Measurements from ENCODE around the gene HSPB8.

HSPB8 gene, protein sequence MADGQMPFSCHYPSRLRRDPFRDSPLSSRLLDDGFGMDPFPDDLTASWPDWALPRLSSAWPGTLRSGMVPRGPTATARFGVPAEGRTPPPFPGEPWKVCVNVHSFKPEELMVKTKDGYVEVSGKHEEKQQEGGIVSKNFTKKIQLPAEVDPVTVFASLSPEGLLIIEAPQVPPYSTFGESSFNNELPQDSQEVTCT

GRCh38 chr12:119178544-119179334 lies at the start of gene HSPB8:
HSPB8 (plus strand) TSS chr12:119178931; CDS start chr12:119179313, 382 bp downstream.
- no peak for DNase-seq (ENCODE audit: low read depth in 3 of 3, low spot score in 1 of 3)

GRCh38 chr12:119129827-119130434 lies 48.8 kb upstream of the HSPB8 start:
- DNase-seq (ENCODE audit: low read depth in 3 of 3, low spot score in 1 of 3) = no peak

- no peak for DNase-seq (ENCODE audit: low read depth in 3 of 3, low spot score in 1 of 3)
Measured at GRCh38 chr12:119130523-119130922, 48.2 kb upstream of the HSPB8 start.

DNA sequence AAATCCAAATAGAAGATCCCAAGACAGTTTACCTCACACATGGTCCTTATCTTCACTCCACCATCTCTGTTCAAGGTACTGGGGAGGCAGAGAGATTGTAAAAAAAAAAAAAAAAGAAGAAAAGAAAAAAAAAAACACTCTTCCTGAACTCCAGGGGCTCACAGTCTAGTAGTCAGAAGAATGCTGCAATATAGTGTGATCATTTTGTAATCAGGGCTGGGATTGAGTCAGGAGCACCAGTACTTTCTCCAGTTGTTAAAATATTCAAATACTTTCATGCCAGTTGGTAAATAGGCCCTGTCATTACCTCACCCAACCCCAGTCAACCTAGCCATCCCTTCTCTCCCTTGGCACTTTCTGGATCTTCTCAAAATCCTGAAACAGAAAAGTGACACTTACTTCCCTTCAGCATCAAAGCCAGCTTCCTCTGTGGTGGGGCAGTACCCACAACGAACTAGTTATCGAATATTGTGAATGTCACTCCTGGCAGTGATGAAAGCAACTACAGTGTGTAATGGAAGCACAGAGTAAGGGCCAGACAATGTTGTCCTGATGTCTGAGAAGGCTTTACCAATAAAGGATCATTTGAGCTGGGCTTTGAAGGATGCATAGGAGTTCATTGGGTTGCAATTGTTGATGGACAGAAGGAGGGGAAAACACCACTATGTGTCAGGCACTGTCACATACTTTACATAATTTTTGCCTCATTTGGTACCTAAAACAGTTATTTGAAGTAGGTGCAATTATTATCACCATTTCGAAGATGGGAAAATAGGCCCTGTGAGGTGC lies 44.3 kb upstream of the HSPB8 start:
- DNase-seq (ENCODE audit: low read depth in 3 of 3, low spot score in 1 of 3) = no peak

DNA sequence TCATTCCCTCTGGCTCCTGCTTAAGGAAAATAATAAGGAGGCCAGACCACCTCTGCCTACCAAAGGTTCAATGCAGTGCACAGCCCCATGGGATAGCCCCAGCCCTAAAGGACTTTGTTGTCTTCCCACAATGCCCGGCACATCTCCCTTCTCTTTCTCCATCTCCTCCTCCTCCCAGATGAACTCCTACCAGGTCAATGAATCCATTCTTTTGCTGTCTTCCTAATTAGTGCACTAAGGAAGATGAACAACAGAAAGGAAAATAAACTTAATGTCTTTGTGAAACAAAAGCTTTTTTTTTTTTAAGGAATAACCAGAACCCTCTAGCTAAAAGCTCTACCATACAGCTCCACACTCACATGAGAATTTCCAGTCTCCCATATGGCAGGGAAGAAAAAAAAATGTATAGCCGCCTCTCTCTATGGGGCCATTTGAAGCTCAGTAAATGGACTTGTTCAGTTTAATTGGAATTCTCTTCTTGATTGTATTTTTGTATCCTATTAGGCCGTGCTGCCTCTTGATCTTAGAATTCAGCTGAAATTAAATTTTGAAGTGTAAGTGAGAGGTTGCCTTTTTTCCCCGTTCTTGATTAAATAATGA lies 41.8 kb upstream of the HSPB8 start:
- no peak for DNase-seq (ENCODE audit: low read depth in 3 of 3, low spot score in 1 of 3)

- no peak for DNase-seq (ENCODE audit: low read depth in 3 of 3, low spot score in 1 of 3)
Measured at GRCh38 chr12:119139448-119139847, 39.3 kb upstream of the HSPB8 start.

- no peak for DNase-seq (ENCODE audit: low read depth in 3 of 3, low spot score in 1 of 3)
Measured at GRCh38 chr12:119145367-119145766, 33.4 kb upstream of the HSPB8 start.

GRCh38 chr12:119147847-119148448 lies 30.8 kb upstream of the HSPB8 start:
- DNase-seq (ENCODE audit: low read depth in 3 of 3, low spot score in 1 of 3) = no peak

- no peak for DNase-seq (ENCODE audit: low read depth in 3 of 3, low spot score in 1 of 3)
Measured at GRCh38 chr12:119149270-119149669, 29.5 kb upstream of the HSPB8 start.

GRCh38 chr12:119151445-119152026 lies 27.2 kb upstream of the HSPB8 start:
- no peak for DNase-seq (ENCODE audit: low read depth in 3 of 3, low spot score in 1 of 3)

- DNase-seq (ENCODE audit: low read depth in 3 of 3, low spot score in 1 of 3) = no peak
Measured at GRCh38 chr12:119153477-119154434, 25.0 kb upstream of the HSPB8 start.

DNA sequence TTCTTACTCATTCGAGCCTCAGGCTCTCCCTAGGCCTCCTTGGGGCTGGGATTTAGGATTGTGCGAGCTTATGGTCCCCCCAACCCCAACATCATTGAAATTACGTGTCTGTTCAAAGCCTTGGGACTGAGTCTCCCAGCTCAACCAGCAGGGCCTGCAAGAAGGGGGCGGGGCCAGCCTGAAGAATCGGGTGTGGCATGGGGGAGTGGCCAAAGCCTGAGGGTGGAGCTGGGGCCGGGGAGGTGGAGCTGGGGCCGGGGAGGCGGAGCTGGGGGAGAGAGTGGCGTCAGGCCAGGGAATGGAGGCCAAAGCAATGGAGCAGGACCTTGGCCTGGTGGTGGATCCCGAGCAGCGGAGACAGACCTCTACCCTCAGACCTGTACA lies 24.3 kb upstream of the HSPB8 start:
- no peak for DNase-seq (ENCODE audit: low read depth in 3 of 3, low spot score in 1 of 3)

DNA sequence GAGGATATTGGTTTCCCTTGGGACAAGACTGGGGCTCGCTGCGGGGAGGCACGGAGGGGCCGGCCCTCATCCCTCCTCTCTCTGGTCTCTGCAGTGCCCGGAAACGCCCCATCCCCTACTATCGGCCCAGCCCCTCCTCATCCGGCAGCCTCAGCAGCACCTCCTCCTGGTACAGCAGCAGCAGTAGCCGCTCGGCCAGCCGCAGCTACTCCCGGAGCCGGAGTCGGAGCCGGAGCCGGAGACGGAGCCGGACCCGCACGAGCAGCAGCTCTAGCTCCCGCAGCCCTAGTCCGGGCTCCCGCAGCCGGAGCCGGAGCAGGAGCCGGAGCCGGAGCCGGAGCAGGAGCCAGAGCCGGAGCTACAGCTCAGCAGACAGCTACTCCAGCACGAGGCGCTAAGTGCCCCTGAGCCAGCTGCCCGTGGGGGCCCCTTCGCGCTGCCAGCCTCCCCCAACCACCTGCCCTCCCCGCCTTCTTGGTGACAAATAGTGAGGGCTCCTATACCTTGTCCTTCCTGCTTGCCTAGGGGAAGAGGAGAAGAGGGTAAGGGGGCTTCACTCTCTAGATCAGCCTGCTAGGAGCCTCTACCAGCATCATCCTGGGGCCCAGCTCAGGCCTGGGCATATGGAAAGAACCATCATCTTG lies 22.2 kb upstream of the HSPB8 start:
- no peak for DNase-seq (ENCODE audit: low read depth in 3 of 3, low spot score in 1 of 3)

DNA sequence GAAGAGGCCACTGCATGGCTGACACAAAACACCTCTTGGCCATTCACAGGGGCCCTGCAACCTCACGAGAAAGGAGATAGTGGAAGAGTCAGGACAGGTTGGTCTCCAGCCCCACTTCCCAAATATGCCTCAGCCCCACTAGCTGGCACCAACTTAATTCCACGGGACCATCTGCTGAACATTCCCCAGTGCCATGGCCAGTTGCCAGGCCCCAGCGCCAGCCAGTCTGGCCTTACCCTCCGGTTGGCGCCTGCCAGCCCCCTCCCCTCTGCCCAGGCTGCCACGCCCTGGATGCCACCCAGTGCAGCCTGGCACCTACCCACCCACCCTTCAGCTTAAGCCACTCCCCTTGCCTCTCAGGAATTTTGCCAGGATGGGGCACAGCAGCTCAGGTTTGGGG lies 21.2 kb upstream of the HSPB8 start:
- no peak for DNase-seq (ENCODE audit: low read depth in 3 of 3, low spot score in 1 of 3)

DNA sequence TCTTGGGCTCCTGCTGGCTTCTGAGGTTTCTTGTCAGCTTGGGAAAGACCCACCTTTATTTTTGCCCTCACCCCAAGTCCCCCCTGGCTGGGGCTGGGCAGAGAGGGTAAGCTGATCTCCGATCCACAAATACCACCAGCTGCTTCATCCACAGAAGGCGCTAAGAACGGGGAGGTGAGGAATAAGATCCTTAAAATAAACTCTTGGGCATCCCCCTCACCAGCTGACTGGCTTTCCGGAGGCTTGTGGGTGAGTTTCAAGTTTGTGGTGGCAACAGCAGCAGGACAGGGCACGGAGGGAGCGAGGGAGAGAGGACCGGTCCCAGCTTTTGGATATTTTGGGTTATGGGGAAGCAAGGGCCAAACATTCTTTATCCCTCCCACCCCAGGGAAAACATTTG lies 20.8 kb upstream of the HSPB8 start:
- no peak for DNase-seq (ENCODE audit: low read depth in 3 of 3, low spot score in 1 of 3)

GRCh38 chr12:119158402-119158801 lies 20.3 kb upstream of the HSPB8 start:
- no peak for DNase-seq (ENCODE audit: low read depth in 3 of 3, low spot score in 1 of 3)

- DNase-seq (ENCODE audit: low read depth in 3 of 3, low spot score in 1 of 3) = no peak
Measured at GRCh38 chr12:119159844-119160243, 18.9 kb upstream of the HSPB8 start.

DNA sequence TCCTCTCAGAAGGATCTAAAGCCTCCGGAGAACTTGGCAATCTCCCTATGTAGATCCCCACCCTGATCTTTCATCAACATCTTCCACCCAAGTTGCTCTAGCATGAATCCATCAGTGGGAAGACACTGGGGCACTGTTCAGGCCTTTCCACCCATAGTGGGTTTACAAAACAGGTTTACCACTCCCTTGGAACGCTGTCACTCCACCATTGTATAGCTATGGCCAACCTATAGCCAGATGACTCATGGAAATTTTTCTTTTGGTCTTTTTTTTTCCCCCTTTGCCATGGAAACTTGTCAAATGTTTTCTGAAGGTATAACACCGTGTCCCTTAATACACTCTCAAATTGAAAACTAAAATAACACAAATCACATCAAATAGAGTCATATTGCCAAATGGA lies 10.8 kb upstream of the HSPB8 start:
- DNase-seq (ENCODE audit: low read depth in 3 of 3, low spot score in 1 of 3) = no peak

DNA sequence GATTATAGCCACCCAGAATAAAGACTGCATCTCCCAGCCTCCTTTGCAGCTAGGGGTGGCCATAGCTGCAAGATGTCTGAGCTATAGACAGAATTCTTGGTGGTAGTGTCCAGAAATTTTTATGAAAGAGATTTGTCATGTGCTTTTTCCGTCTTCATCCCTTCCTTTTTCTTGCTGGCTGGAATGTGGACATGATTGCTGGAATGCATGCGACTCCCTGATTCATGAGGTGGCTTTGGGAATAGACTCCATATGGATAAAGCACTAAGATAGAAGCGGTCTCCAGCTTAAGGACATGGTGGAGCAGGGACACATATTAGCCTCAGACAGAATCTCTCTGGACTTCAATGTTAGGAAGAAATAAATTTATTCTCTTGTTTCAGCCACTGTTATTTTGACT lies 10.0 kb upstream of the HSPB8 start:
- DNase-seq (ENCODE audit: low read depth in 3 of 3, low spot score in 1 of 3) = no peak
